HEK293 (cell line): ENCODE measurements around the gene C4orf54.

Experiments
- CTCF ChIA-PET: fragments of 350-600 bp; formaldehyde crosslinking; extraction: SDS; loops from one replicate; lab custom pipeline; 2021; ENCODE audit warnings: antibody characterized with exemption; lab: Yijun Ruan, JAX
- POLR2A ChIA-PET: fragments of 300-600 bp; formaldehyde crosslinking; extraction: SDS; loops from one replicate; lab custom pipeline; 2020; ENCODE audit warnings: antibody characterized with exemption, inconsistent platforms; lab: Yijun Ruan, JAX
- H3K27ac ChIP-seq: fragments of 200-500 bp; sonication (Bioruptor generic); 2 replicates; pipeline ENCODE4 v1.5.1; 2014; ENCODE audit warnings: low read depth, low read length, control low read depth, inconsistent platforms; ENCODE audit errors: extremely low read depth
- H3K36me3 ChIP-seq, 2 experiments: fragments of 200-500 bp in 1 of 2; sonication (Bioruptor generic) in 1 of 2; 1 replicate in 1 of 2; 2 replicates in 1 of 2; pipeline ENCODE4 v1.5.1; 2014 to 2017; ENCODE audit warnings: inconsistent platforms in 2 of 2, low read length in 2 of 2; ENCODE audit not compliant: control insufficient read depth in 2 of 2, insufficient read depth in 1 of 2
- H3K4me1 ChIP-seq: fragments of 200-500 bp; sonication (Bioruptor generic); 2 replicates; pipeline ENCODE4 v1.5.1; 2014; ENCODE audit warnings: mild to moderate bottlenecking, low read length, inconsistent platforms; ENCODE audit not compliant: control insufficient read depth, insufficient read depth
- H3K4me3 ChIP-seq: 2 replicates; pipeline ENCODE4 v1.5.1; 2011; ENCODE audit warnings: low read depth, mild to moderate bottlenecking, control low read depth, low read length, moderate library complexity
- H3K9me3 ChIP-seq: fragments of 200-500 bp; sonication (Bioruptor generic); 2 replicates; pipeline ENCODE4 v1.5.1; 2014; ENCODE audit warnings: low read depth, low read length, inconsistent platforms; ENCODE audit not compliant: control insufficient read depth, insufficient read depth
- HOXD13 ChIP-seq: sonication (generic); formaldehyde crosslinking; IDR thresholded peaks from 2 replicates; pipeline ENCODE4 v1.8.0; 2022; ENCODE audit warnings: missing genetic modification reagents, borderline replicate concordance
- KLF10 ChIP-seq: fragments of 450-650 bp; IDR thresholded peaks from 2 replicates; pipeline ENCODE4 v1.5.1; 2018; ENCODE audit warnings: missing biosample characterization, mild to moderate bottlenecking, missing genetic modification characterization
- ZIC2 ChIP-seq: fragments of 450-650 bp; formaldehyde crosslinking; IDR thresholded peaks from 2 replicates; pipeline ENCODE4 v1.5.1; 2016; ENCODE audit warnings: missing biosample characterization, missing genetic modification characterization
- ZNF24 ChIP-seq: fragments of 450-650 bp; formaldehyde crosslinking; IDR thresholded peaks from 2 replicates; pipeline ENCODE4 v1.5.1; 2016; ENCODE audit warnings: missing biosample characterization, missing genetic modification characterization
- ZNF274 ChIP-seq, 2 experiments: fragments of 200-500 bp in 1 of 2; fragments of 450-650 bp in 1 of 2; sonication (Bioruptor generic) in 1 of 2; formaldehyde crosslinking in 1 of 2; IDR thresholded peaks; 2 replicates each; pipeline versions ENCODE4 v1.5.1 to v1.6.1; 2014 to 2016; ENCODE audit warnings: borderline replicate concordance in 1 of 2, inconsistent platforms in 1 of 2, low read length in 1 of 2, missing biosample characterization in 1 of 2, missing genetic modification characterization in 1 of 2
- ZNF324 ChIP-seq: fragments of 450-650 bp; formaldehyde crosslinking; IDR thresholded peaks from 2 replicates; pipeline ENCODE4 v1.5.1; 2016; ENCODE audit warnings: missing biosample characterization, missing genetic modification characterization
- ZNF423 ChIP-seq: fragments of 450-650 bp; formaldehyde crosslinking; IDR thresholded peaks from 2 replicates; pipeline ENCODE4 v1.5.1; 2016; ENCODE audit warnings: missing biosample characterization, missing genetic modification characterization
- ZNF558 ChIP-seq: fragments of 450-650 bp; formaldehyde crosslinking; IDR thresholded peaks from 2 replicates; pipeline ENCODE4 v1.5.1; 2016; ENCODE audit warnings: missing biosample characterization, missing genetic modification characterization
- ZNF561 ChIP-seq: fragments of 450-650 bp; IDR thresholded peaks from 2 replicates; pipeline ENCODE4 v1.5.1; 2018; ENCODE audit warnings: missing biosample characterization, missing genetic modification characterization, borderline replicate concordance
- ZNF670 ChIP-seq: fragments of 450-650 bp; formaldehyde crosslinking; IDR thresholded peaks from 2 replicates; pipeline ENCODE4 v1.5.1; 2016; ENCODE audit warnings: missing biosample characterization, missing genetic modification characterization, low read depth
- ZNF768 ChIP-seq: fragments of 450-650 bp; formaldehyde crosslinking; IDR thresholded peaks from 2 replicates; pipeline ENCODE4 v1.5.1; 2018; ENCODE audit warnings: missing biosample characterization, mild to moderate bottlenecking, missing genetic modification characterization
- ZNF776 ChIP-seq: fragments of 450-650 bp; formaldehyde crosslinking; IDR thresholded peaks from 2 replicates; pipeline ENCODE4 v1.5.0; 2017; ENCODE audit warnings: missing biosample characterization, missing genetic modification characterization, borderline replicate concordance
- ZNF777 ChIP-seq: fragments of 450-650 bp; formaldehyde crosslinking; IDR thresholded peaks from 2 replicates; pipeline ENCODE4 v1.5.1; 2017; ENCODE audit warnings: missing biosample characterization, missing genetic modification characterization, borderline replicate concordance
- ZXDB ChIP-seq: fragments of 450-650 bp; formaldehyde crosslinking; IDR thresholded peaks from 2 replicates; pipeline ENCODE4 v1.5.1; 2016; ENCODE audit warnings: missing biosample characterization, missing genetic modification characterization
- TF ChIP-seq, protein P1 (sequence below): fragments of 450-650 bp; formaldehyde crosslinking; IDR thresholded peaks from 2 replicates; pipeline ENCODE4 v1.5.1; 2016; ENCODE audit warnings: missing biosample characterization, missing genetic modification characterization
- TF ChIP-seq, protein P2 (sequence below): fragments of 450-650 bp; formaldehyde crosslinking; IDR thresholded peaks from 2 replicates; pipeline ENCODE4 v1.5.1; 2016; ENCODE audit warnings: missing biosample characterization, missing genetic modification characterization
- TF ChIP-seq, protein P3 (sequence below): fragments of 450-650 bp; IDR thresholded peaks from 2 replicates; pipeline ENCODE4 v1.5.1; 2018; ENCODE audit warnings: missing biosample characterization, missing genetic modification characterization
- TF ChIP-seq, protein P4 (sequence below): fragments of 450-650 bp; formaldehyde crosslinking; IDR thresholded peaks from 2 replicates; pipeline ENCODE4 v1.5.1; 2017; ENCODE audit warnings: missing biosample characterization, missing genetic modification characterization
- TF ChIP-seq, protein P5 (sequence below): fragments of 450-650 bp; formaldehyde crosslinking; IDR thresholded peaks from 2 replicates; pipeline ENCODE4 v1.5.1; 2016; ENCODE audit warnings: missing biosample characterization, missing genetic modification characterization

Gene C4orf54

DNA sequence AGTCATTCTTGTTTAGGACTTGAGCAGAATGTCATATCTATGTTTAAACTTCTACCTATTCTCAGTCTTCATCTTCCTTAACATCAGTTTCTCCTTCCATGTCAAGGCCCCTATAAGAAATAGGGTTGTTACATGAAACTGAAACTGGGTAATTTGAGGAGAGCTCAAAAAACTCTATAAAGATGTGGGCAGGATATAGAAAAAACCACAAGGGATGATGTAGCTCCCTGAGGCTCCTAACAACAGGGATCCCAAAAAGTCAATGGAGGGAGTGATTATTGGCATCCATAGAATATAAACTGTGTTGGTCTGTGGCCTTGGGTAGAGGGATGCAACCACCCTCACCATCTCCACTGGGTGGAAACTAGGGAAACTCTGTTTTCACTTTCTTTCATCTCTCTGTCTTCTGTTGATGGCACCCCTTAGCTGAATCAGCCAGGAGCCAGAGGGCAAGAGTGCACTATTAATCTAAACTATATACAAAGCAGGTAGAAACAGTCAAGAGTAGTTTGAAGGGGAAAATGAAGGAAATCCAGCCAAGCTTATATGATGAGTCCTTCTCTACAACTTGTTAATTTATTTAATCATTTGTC is 27.6 kb downstream of the C4orf54 start (continued):
- no peak for TF ChIP-seq HOXD13 (CRISPR knock-in tag)
- TF ChIP-seq ZNF768 (tag by site-specific recombination) = no peak
- TF ChIP-seq KLF10 (tag by site-specific recombination) = no peak
- TF ChIP-seq, protein P1, sequence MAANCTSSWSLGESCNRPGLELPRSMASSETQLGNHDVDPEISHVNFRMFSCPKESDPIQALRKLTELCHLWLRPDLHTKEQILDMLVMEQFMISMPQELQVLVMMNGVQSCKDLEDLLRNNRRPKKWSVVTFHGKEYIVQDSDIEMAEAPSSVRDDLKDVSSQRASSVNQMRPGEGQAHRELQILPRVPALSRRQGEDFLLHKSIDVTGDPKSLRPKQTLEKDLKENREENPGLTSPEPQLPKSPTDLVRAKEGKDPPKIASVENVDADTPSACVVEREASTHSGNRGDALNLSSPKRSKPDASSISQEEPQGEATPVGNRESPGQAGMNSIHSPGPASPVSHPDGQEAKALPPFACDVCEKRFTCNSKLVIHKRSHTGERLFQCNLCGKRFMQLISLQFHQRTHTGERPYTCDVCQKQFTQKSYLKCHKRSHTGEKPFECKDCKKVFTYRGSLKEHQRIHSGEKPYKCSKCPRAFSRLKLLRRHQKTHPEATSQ = no peak
- no peak for TF ChIP-seq ZNF24

DNA sequence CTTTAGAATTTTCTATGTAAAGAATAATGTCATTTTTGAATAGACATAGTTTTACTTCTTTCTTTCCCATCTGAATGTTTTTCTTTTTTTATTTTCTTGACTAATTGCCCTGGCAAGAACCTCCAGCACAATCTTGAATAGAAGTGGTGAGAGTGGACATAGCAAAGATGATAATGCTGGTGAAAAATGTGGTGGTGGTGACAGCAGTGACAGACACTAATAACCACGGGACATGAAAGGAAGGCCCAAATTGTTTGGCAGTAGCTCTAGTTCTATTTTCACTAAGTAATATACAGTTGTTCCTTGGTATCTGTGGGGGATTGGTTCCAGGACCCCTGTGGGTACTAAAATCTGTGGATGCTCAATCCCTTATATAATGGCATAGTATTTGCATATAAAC is 29.6 kb downstream of the C4orf54 start:
- CTCF ChIA-PET = no interaction called here
- Histone ChIP-seq H3K4me3 (no peak overlapping the region), H3K9me3 (no peaks in the 10 kb centered on the region), H3K27ac (no peak overlapping the region), H3K36me3 (no peaks in the 10 kb centered on the region), H3K4me1 (no peaks in the 10 kb centered on the region)
- TF ChIP-seq, protein P2, sequence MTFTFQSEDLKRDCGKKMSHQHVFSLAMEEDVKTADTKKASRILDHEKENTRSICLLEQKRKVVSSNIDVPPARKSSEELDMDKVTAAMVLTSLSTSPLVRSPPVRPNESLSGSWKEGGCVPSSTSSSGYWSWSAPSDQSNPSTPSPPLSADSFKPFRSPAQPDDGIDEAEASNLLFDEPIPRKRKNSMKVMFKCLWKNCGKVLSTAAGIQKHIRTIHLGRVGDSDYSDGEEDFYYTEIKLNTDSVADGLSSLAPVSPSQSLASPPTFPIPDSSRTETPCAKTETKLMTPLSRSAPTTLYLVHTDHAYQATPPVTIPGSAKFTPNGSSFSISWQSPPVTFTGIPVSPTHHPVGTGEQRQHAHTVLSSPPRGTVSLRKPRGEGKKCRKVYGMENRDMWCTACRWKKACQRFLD (tag by site-specific recombination) = no peak
- TF ChIP-seq HOXD13 (CRISPR knock-in tag) (no peak), ZNF670 (tag by site-specific recombination) (no peak), ZNF274 (IDR thresholded peaks at IDR 0.05; ENCODE audit: low read length) (no peak), ZNF274 (tag by site-specific recombination; IDR thresholded peaks at IDR 0.05; ENCODE audit: borderline replicate concordance) (no peak), ZIC2 (tag by site-specific recombination) (no peak), ZNF423 (tag by site-specific recombination) (no peak), ZNF561 (tag by site-specific recombination) (no peak), ZNF776 (tag by site-specific recombination) (no peak), ZNF324 (tag by site-specific recombination) (no peak), ZNF558 (tag by site-specific recombination) (no peak), ZXDB (tag by site-specific recombination) (no peak), ZNF777 (tag by site-specific recombination) (no peak)
- TF ChIP-seq, protein P3, sequence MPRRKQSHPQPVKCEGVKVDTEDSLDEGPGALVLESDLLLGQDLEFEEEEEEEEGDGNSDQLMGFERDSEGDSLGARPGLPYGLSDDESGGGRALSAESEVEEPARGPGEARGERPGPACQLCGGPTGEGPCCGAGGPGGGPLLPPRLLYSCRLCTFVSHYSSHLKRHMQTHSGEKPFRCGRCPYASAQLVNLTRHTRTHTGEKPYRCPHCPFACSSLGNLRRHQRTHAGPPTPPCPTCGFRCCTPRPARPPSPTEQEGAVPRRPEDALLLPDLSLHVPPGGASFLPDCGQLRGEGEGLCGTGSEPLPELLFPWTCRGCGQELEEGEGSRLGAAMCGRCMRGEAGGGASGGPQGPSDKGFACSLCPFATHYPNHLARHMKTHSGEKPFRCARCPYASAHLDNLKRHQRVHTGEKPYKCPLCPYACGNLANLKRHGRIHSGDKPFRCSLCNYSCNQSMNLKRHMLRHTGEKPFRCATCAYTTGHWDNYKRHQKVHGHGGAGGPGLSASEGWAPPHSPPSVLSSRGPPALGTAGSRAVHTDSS (tag by site-specific recombination) = no peak
- TF ChIP-seq, protein P4, sequence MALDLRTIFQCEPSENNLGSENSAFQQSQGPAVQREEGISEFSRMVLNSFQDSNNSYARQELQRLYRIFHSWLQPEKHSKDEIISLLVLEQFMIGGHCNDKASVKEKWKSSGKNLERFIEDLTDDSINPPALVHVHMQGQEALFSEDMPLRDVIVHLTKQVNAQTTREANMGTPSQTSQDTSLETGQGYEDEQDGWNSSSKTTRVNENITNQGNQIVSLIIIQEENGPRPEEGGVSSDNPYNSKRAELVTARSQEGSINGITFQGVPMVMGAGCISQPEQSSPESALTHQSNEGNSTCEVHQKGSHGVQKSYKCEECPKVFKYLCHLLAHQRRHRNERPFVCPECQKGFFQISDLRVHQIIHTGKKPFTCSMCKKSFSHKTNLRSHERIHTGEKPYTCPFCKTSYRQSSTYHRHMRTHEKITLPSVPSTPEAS (tag by site-specific recombination) = no peak
- TF ChIP-seq, protein P5, sequence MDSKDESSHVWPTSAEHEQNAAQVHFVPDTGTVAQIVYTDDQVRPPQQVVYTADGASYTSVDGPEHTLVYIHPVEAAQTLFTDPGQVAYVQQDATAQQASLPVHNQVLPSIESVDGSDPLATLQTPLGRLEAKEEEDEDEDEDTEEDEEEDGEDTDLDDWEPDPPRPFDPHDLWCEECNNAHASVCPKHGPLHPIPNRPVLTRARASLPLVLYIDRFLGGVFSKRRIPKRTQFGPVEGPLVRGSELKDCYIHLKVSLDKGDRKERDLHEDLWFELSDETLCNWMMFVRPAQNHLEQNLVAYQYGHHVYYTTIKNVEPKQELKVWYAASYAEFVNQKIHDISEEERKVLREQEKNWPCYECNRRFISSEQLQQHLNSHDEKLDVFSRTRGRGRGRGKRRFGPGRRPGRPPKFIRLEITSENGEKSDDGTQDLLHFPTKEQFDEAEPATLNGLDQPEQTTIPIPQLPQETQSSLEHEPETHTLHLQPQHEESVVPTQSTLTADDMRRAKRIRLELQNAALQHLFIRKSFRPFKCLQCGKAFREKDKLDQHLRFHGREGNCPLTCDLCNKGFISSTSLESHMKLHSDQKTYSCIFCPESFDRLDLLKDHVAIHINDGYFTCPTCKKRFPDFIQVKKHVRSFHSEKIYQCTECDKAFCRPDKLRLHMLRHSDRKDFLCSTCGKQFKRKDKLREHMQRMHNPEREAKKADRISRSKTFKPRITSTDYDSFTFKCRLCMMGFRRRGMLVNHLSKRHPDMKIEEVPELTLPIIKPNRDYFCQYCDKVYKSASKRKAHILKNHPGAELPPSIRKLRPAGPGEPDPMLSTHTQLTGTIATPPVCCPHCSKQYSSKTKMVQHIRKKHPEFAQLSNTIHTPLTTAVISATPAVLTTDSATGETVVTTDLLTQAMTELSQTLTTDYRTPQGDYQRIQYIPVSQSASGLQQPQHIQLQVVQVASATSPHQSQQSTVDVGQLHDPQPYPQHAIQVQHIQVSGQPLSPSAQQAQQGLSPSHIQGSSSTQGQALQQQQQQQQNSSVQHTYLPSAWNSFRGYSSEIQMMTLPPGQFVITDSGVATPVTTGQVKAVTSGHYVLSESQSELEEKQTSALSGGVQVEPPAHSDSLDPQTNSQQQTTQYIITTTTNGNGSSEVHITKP (tag by site-specific recombination) = no peak
- POLR2A ChIA-PET = no interaction called here
